ENCODE measurements around the gene LRP5.

DNA sequence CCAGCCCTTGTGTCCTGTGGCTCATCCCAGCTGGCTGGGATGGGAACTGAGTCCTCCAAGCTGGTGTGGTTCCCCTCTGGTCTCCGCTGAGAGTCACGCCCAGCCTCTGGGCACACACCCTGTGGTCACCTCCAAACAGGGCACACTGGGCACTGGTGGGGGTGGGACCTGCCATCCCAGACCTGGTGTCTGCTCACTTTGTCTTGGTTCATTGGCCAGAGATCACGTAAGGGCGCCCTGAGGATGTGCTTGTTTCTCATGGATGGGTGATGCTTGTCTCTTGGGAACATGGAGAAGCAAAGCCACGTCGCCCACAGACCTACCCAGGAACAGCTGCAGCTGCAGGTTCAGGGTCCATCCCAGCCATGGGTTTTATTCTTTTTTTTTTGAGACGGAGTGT is 43.1 kb downstream of the LRP5 start:
- TF ChIP-seq POLR2A (IDR thresholded peaks at IDR 0.05; ENCODE audit: borderline replicate concordance, extremely low read depth, insufficient read depth, insufficient read length), result no peak
- TF ChIP-seq, protein P1, sequence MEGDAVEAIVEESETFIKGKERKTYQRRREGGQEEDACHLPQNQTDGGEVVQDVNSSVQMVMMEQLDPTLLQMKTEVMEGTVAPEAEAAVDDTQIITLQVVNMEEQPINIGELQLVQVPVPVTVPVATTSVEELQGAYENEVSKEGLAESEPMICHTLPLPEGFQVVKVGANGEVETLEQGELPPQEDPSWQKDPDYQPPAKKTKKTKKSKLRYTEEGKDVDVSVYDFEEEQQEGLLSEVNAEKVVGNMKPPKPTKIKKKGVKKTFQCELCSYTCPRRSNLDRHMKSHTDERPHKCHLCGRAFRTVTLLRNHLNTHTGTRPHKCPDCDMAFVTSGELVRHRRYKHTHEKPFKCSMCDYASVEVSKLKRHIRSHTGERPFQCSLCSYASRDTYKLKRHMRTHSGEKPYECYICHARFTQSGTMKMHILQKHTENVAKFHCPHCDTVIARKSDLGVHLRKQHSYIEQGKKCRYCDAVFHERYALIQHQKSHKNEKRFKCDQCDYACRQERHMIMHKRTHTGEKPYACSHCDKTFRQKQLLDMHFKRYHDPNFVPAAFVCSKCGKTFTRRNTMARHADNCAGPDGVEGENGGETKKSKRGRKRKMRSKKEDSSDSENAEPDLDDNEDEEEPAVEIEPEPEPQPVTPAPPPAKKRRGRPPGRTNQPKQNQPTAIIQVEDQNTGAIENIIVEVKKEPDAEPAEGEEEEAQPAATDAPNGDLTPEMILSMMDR (IDR thresholded peaks at IDR 0.05 in 2 of 3, conservative IDR thresholded peaks at IDR 0.05 in 1 of 3; ENCODE audit: borderline replicate concordance in 1 of 3, insufficient read depth in 1 of 3, low read depth in 2 of 3, low read length in 2 of 3), result no peak
- TF ChIP-seq RAD21 (IDR thresholded peaks at IDR 0.05; ENCODE audit: low read depth), result no peak
- no peak for TF ChIP-seq EZH2 (IDR thresholded peaks at IDR 0.05)

Data from HCT116 (cell line).